Activated CD8-positive, alpha-beta memory T cell treated with anti-CD3 and anti-CD28 coated beads, Interleukin-2, amount 50 U/mL, for 48 hours (primary cell): ENCODE measurements around the gene PCDHB16.
"Not testable (repeated sequence)": the region's sequence is repeated elsewhere in the genome, so short reads cannot be mapped to it uniquely, and the experiment has no call there.

ENCODE experiments used
- DNase-seq: peaks from one replicate; pipeline ENCODE4 v3.0.0-alpha.2; 2020

The PCDHB16 gene

GRCh38 chr5:141182248-141182647, at the start of gene PCDHB16:
PCDHB16 (plus strand) TSS chr5:141182387; CDS start chr5:141182560, 173 bp downstream.
- no peak for DNase-seq

- DNase-seq: no peak
Observed at GRCh38 chr5:141135030-141135717, 47.0 kb upstream of the PCDHB16 start, which contains the start of gene PCDHB5. PCDHB5 (plus strand) TSS chr5:141135206; CDS start chr5:141135435, 229 bp downstream.

- no peak for DNase-seq
Observed at GRCh38 chr5:141135718-141136266, 46.4 kb upstream of the PCDHB16 start.

- not testable (repeated sequence) for DNase-seq
Observed at GRCh38 chr5:141137346-141137745, 44.8 kb upstream of the PCDHB16 start.

- no peak for DNase-seq
Observed at GRCh38 chr5:141149812-141150211, 32.4 kb upstream of the PCDHB16 start, which contains the start of gene PCDHB6. PCDHB6 (plus strand) TSS chr5:141150057; CDS start chr5:141150258, 201 bp downstream.

GRCh38 chr5:141150224-141150992, 31.8 kb upstream of the PCDHB16 start:
- no peak for DNase-seq

- no peak for DNase-seq
Observed at GRCh38 chr5:141150993-141151325, 31.2 kb upstream of the PCDHB16 start.

- DNase-seq: not testable (repeated sequence)
Observed at GRCh38 chr5:141151632-141152031, 30.6 kb upstream of the PCDHB16 start.

- DNase-seq: not testable (repeated sequence)
Observed at GRCh38 chr5:141152096-141152495, 30.1 kb upstream of the PCDHB16 start.

- no peak for DNase-seq
Observed at GRCh38 chr5:141155540-141156374, 26.4 kb upstream of the PCDHB16 start.

GRCh38 chr5:141157356-141157755, 24.8 kb upstream of the PCDHB16 start:
- DNase-seq: not testable (repeated sequence)

GRCh38 chr5:141157901-141158300, 24.3 kb upstream of the PCDHB16 start:
- DNase-seq: not testable (repeated sequence)

GRCh38 chr5:141172381-141173204, 9.6 kb upstream of the PCDHB16 start, which contains the start of gene PCDHB7:
PCDHB7 (plus strand) TSS chr5:141172644; CDS start chr5:141172836, 192 bp downstream.
- no peak for DNase-seq

- DNase-seq: not testable (repeated sequence)
Observed at GRCh38 chr5:141174291-141175104, 7.7 kb upstream of the PCDHB16 start.

- no peak for DNase-seq
Observed at GRCh38 chr5:141175933-141176332, 6.3 kb upstream of the PCDHB16 start.

- not testable (repeated sequence) for DNase-seq
Observed at GRCh38 chr5:141177577-141178191, 4.5 kb upstream of the PCDHB16 start, which contains the start of gene PCDHB8. PCDHB8 (plus strand) TSS chr5:141177790; CDS start chr5:141178035, 245 bp downstream.

GRCh38 chr5:141179371-141179770, 2.8 kb upstream of the PCDHB16 start:
- DNase-seq: not testable (repeated sequence)

- DNase-seq: not testable (repeated sequence)
Observed at GRCh38 chr5:141179876-141180275, 2.3 kb upstream of the PCDHB16 start.

- DNase-seq: no peak
Observed at GRCh38 chr5:141180313-141180712, 1.9 kb upstream of the PCDHB16 start.
